ENCODE measurements around the gene JARID2. TPM values are rescaled to one million over a fixed set of nuclear protein-coding genes. Genes with fewer than 3 reads are reported as not detected.

The JARID2 gene
- total and polyA plus RNA-seq, 7 donors, result 1.1 to 16.1 (median 4.9) TPM

- intact Hi-C loops (cut with DNase I), result loop anchor here (5.0 to 10.0 kb wide), 2 partner anchors 220 to 228 kb away; partner anchors contain the start of gene JARID2 (in 1 of the 2)
- peak overlapping the region; percentile 79 for H3K27ac ChIP-seq
- peaks cover 56% of the 10 kb centered on the region for H3K4me1 ChIP-seq
- H3K9me3 ChIP-seq, result no peaks in the 10 kb centered on the region
- no peak overlapping the region for H3K4me3 ChIP-seq
- 57 to 65% (median 63%) methylated on average over 6 of the region's 6 CpGs for WGBS, 3 donors
- no peaks in the 10 kb centered on the region for H3K27me3 ChIP-seq (ENCODE audit: insufficient read depth in 3 of 3, low read length in 2 of 3)
- DNase-seq (no peak), ATAC-seq (no peak)
- H3K36me3 ChIP-seq (ENCODE audit: insufficient read depth in 1 of 2, low read depth in 1 of 2), result no peaks in the 10 kb centered on the region
- no peak for TF ChIP-seq CTCF (IDR thresholded peaks at IDR 0.05)
These were observed 229.4 kb downstream of the JARID2 start for GRCh38 chr6:15475261-15475660.

DNA sequence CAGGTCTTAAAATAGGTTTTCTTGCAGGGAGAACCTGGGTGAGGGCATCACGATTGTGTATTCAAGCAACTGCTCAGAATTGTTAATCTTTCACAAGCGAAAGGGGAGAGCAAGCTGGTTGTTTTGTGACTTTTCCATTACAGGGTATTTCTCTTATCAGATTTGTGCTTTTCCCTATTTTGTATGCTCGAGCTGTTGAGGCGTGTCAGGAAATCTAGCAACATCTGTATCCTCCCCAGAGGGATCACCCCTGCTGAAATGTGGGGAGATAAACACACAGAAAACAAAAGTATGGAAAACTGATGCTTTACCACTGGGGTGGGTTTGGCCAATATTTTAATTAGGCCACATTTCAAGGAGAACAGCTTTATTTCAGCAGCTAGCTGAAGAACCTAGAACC lies 230.0 kb downstream of the JARID2 start:
- TF ChIP-seq CTCF (IDR thresholded peaks at IDR 0.05), result no peak
- 63 to 67% (median 65%) methylated on average over 4 of the region's 4 CpGs for WGBS, 3 donors
- DNase-seq (no peak), ATAC-seq (no peak)
- H3K27ac ChIP-seq, result peak overlapping the region; percentile 79
- H3K9me3 ChIP-seq, result no peaks in the 10 kb centered on the region
- intact Hi-C loops (cut with DNase I), result loop anchor here (5.0 to 10.0 kb wide), 2 partner anchors 221 to 229 kb away; partner anchors contain the start of gene JARID2 (in 1 of the 2)
- H3K36me3 ChIP-seq (ENCODE audit: insufficient read depth in 1 of 2, low read depth in 1 of 2), result no peaks in the 10 kb centered on the region
- no peak overlapping the region for H3K4me3 ChIP-seq
- no peaks in the 10 kb centered on the region for H3K27me3 ChIP-seq (ENCODE audit: insufficient read depth in 3 of 3, low read length in 2 of 3)
- peaks cover 62% of the 10 kb centered on the region for H3K4me1 ChIP-seq

DNA sequence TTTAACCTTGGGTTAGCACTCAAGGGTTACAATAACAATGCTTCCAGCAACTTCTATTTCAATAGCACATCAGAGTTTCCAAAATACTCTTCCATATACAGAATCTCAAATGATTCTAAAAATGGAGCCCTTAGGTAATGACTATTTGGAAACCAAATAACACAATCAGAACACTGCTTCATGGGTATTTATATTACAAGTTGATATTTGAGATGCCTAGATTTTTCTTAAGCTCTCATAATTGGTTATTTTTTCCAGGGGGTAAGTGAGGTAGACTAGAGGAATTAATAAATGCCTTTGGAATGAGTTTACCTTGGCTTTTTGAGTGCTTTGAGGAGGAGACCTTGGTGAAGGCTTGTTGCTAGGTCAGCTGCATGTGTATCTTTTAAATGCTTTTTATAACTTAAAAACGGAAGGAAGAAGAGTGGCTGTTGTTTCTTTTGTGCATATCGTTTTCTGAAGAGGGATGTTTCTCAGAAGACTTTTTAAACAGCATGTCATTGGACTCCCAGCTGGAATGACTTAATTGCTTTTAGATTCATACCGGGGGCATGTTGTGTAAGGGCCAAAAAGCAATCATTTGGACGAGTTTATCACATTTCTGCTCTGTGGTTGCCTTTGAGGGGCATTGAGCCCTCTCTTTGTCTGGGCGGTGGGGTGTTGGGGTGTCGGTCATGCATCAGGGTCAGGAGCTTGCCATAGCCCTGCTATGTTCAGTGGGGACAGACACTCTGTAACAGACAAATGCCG lies 230.9 kb downstream of the JARID2 start:
- intact Hi-C loops (cut with DNase I), result loop anchor here (5.0 to 10.0 kb wide), 2 partner anchors 222 to 230 kb away; partner anchors contain the start of gene JARID2 (in 1 of the 2)
- TF ChIP-seq CTCF (IDR thresholded peaks at IDR 0.05), result no peak
- ATAC-seq (peak in 3 of 4 donors; percentile 34 to 66 (median 57)), DNase-seq (no peak)
- H3K27me3 ChIP-seq (ENCODE audit: insufficient read depth in 3 of 3, low read length in 2 of 3), result no peaks in the 10 kb centered on the region
- H3K4me1 ChIP-seq, result peaks cover 71% of the 10 kb centered on the region
- H3K9me3 ChIP-seq, result no peaks in the 10 kb centered on the region
- H3K27ac ChIP-seq, result peak overlapping the region; percentile 79
- H3K4me3 ChIP-seq, result no peak overlapping the region
- WGBS, 3 donors, result 29 to 44% (median 33%) methylated on average over 7 of the region's 7 CpGs
- H3K36me3 ChIP-seq (ENCODE audit: insufficient read depth in 1 of 2, low read depth in 1 of 2), result no peaks in the 10 kb centered on the region

- no peak for DNase-seq
- Histone ChIP-seq H3K9me3 (no peaks in the 10 kb centered on the region), H3K27ac (peak overlapping the region; percentile 79), H3K4me1 (peaks cover 71% of the 10 kb centered on the region), H3K36me3 (ENCODE audit: insufficient read depth in 1 of 2, low read depth in 1 of 2) (no peaks in the 10 kb centered on the region), H3K27me3 (ENCODE audit: insufficient read depth in 3 of 3, low read length in 2 of 3) (no peaks in the 10 kb centered on the region), H3K4me3 (no peak overlapping the region)
- no peak for ATAC-seq
- no peak for TF ChIP-seq CTCF (IDR thresholded peaks at IDR 0.05)
- intact Hi-C loops (cut with DNase I), result loop anchor here (5.0 to 10.0 kb wide), 2 partner anchors 223 to 230 kb away; partner anchors contain the start of gene JARID2 (in 1 of the 2)
- 37 to 63% (median 50%) methylated on average over 5 of the region's 5 CpGs for WGBS, 3 donors
These were observed 231.9 kb downstream of the JARID2 start for GRCh38 chr6:15477746-15478145.
